Stomach (tissue), 4 donors: ENCODE results near the gene ARHGAP24.

ENCODE experiments used
- POLR2AphosphoS5 ChIP-seq, 3 donors: sonication (generic); formaldehyde crosslinking; IDR thresholded peaks; one replicate each; pipeline ENCODE4 v1.6.1; 2016; ENCODE audit warnings: antibody characterized with exemption in 3 of 3
- TF ChIP-seq, protein P1 (sequence below), 7 experiments: fragments of 450-650 bp in 4 of 7; fragments of 200-600 bp in 3 of 7; sonication (generic) in 3 of 7; IDR thresholded peaks; one replicate each; pipeline ENCODE4 v1.5.1; 2016 to 2019; ENCODE audit warnings: antibody characterized with exemption in 7 of 7, control low read depth in 2 of 7, mild to moderate bottlenecking in 1 of 7

GRCh38 chr4:85803856-85804255 lies 328.9 kb downstream of the ARHGAP24 start:
- TF ChIP-seq, protein P1, sequence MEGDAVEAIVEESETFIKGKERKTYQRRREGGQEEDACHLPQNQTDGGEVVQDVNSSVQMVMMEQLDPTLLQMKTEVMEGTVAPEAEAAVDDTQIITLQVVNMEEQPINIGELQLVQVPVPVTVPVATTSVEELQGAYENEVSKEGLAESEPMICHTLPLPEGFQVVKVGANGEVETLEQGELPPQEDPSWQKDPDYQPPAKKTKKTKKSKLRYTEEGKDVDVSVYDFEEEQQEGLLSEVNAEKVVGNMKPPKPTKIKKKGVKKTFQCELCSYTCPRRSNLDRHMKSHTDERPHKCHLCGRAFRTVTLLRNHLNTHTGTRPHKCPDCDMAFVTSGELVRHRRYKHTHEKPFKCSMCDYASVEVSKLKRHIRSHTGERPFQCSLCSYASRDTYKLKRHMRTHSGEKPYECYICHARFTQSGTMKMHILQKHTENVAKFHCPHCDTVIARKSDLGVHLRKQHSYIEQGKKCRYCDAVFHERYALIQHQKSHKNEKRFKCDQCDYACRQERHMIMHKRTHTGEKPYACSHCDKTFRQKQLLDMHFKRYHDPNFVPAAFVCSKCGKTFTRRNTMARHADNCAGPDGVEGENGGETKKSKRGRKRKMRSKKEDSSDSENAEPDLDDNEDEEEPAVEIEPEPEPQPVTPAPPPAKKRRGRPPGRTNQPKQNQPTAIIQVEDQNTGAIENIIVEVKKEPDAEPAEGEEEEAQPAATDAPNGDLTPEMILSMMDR (IDR thresholded peaks at IDR 0.05) = no peak
- TF ChIP-seq POLR2AphosphoS5 (IDR thresholded peaks at IDR 0.05) = no peak
